GM19455 (cell line): ENCODE data around the gene SEC61A2.
A peak's percentile ranks its signal among the peaks of the same experiment; 100 is the strongest.
"Not testable (repeated sequence)": the region's sequence is repeated elsewhere in the genome, so short reads cannot be mapped to it uniquely, and the experiment has no call there.

Experiments used
- ATAC-seq: cut with Tn5 transposase; IDR thresholded peaks from one replicate; pipeline ENCODE4 v1.9.1; 2021; ENCODE audit not compliant: unreplicated experiment

Gene SEC61A2

GRCh38 chr10:12129222-12130111 lies at the start of gene SEC61A2:
TSS of gene SEC61A2 (plus strand) at chr10:12129677. CDS start at chr10:12129788, 111 bp downstream.
- ATAC-seq, result peak; percentile 91

DNA sequence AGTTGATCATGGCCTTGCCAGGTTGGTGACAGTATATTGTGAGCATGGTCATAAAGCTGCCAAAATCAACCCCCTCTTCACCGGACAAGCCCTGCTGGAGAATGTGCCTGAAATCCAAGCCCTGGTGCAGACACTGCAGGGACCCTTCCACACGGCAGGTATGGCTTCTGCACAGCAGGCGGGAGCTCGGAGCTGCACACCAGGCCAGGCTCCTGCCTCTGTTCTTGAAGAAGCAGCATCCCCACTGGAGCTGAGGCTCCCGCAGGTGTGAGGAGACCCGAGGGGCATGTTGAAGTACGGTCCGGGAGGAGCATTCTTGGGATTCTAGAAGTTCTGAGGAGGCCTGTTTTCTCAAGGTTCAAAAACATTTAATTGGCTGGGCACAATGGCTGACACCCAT lies 48.0 kb upstream of the SEC61A2 start:
- no peak for ATAC-seq

DNA sequence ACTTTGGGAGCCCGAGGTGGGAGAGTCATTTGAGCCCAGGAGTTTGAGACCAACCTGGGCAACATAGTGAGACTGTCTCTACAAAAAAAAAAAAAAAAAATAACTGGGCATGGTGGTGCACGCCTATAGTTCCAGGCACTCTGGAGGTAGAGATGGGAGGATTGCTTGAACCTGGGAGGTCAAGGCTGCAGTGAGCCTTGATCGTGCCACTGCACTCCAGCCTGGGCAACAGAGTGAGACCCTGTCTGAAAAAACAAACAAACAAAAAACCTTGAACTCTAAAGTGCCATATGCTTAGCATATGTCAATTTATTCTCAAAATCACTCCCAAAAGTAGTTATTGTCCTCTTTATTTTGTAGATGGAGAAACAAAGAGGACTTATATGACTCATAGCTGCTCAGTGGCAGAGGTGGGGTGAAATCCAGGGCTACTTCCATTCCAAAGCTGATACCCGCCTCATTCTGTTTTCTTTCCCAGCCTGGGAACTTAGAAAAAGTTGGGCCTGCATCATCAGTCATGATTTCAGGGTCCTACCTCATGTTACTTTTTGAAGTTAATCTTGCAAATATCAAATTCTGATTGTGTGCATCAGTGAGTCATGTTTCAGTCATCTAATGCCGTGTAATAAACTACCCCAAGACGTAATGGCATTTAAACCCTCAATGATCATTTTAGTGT lies 47.5 kb upstream of the SEC61A2 start:
- no peak for ATAC-seq

DNA sequence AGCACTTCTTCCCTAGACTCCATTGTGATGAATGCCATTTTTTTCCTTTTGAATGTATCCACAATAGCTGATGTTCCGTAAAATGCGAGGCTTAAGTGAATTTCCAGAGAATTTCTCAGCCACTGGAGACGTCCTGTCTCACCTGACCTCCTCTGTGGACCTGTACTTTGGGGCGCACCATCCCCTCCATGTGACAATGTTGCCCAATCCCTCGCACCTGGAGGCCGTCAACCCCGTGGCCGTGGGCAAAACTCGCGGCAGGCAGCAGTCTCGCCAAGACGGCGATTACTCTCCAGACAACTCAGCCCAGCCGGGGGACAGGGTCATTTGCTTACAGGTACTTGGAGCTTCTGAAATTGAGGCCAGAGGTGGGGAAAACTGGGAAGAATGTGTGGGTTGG lies 40.6 kb upstream of the SEC61A2 start:
- ATAC-seq, result no peak

DNA sequence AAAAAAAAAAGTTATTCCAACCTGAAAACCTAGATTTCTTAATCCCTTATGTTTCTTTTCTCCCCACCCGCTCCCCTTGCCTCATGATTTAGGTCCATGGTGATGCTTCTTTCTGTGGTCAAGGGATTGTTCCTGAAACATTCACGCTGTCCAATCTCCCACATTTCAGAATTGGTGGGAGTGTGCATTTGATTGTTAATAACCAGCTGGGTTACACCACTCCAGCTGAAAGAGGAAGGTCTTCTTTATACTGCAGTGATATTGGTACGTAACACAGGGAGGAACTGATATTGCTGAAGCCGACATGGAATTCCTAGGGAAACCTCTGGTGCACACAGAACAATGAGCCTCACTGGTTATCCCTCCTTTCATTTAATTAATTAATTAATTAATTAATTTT lies 38.1 kb upstream of the SEC61A2 start:
- ATAC-seq, result no peak

DNA sequence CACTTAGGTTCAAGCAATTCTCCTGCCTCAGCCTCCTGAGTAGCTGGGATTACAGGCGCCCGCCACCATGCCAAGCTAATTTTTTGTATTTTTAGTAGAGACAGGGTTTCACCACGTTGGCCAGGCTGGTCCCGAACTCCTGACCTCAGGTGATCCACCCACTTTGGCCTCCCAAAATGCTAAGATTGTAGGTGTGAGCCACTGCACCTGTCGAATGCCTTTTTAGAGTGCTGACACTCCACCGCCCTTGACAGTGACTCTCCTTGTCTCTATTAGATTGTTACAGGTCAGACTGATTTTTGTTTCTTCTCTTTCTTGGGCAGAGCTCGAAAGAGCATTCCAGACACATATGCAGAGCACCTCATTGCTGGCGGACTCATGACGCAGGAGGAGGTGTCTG lies 32.1 kb upstream of the SEC61A2 start:
- ATAC-seq, result not testable (repeated sequence)

DNA sequence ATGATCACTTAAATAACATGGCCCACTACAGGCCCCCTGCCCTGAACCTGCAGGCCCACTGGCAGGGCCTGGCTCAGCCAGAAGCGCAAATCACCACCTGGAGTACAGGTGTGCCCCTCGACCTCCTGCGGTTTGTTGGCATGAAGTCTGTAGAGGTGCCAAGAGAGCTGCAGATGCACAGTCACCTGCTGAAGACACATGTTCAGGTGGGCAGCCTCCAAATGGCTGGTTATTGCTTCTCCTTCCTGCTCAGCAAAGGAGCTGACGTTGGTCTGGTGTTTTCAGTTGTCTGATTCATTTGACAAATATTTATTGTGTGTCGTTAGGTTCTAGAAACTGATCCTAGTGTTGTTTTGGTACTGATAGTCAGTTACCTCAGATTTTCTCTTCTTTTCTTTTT lies 31.7 kb upstream of the SEC61A2 start:
- ATAC-seq, result no peak

- no peak for ATAC-seq
These were observed 30.5 kb upstream of the SEC61A2 start for GRCh38 chr10:12098966-12099365.

GRCh38 chr10:12103802-12104201 lies 25.7 kb upstream of the SEC61A2 start:
- no peak for ATAC-seq

GRCh38 chr10:12107781-12108180 lies 21.7 kb upstream of the SEC61A2 start:
- ATAC-seq, result no peak

DNA sequence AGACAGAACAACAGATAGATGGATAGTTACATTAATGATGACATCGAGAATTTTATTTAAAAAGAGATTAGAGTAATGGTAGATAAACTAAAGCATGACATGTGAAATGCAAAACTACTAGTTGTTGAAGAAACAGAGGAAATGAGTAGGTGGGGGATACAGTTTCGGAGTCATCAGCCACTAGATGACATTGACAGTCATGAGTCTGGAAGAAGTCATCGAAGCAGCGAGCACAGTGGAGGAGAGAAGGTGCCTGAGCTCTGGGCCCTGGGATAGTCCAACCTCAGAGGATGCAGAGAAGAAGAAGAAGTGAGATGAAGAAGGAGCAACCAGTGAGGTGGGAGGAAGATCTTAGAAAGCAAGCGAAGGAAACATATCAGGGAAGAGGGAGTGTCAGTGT lies 20.2 kb upstream of the SEC61A2 start:
- no peak for ATAC-seq

DNA sequence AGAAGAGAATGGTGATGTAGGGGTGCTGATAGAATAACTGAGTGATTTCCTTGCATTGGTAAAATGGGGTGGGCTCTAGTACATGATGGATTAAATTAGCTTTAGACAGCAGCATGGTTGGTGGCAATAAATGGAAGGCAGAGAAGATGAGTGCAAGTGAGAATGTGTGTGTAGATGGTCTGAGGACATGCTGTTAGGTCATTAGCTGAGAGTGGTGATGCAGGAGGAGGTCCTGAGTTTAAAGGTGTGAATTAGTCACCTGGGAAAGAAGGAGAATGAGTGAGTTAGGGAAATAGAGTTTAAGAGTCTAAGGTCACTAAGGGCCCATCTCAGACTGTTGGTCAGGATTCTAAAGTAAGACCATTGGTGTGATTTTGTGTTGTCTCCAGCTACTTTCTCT lies 17.9 kb upstream of the SEC61A2 start:
- no peak for ATAC-seq

- ATAC-seq, result no peak
These were observed 15.8 kb upstream of the SEC61A2 start for GRCh38 chr10:12113627-12114026.

GRCh38 chr10:12121673-12122072 lies 7.8 kb upstream of the SEC61A2 start:
- ATAC-seq, result no peak

GRCh38 chr10:12130237-12130872 lies 878 bp downstream of the SEC61A2 start:
- ATAC-seq, result peak; percentile 37

DNA sequence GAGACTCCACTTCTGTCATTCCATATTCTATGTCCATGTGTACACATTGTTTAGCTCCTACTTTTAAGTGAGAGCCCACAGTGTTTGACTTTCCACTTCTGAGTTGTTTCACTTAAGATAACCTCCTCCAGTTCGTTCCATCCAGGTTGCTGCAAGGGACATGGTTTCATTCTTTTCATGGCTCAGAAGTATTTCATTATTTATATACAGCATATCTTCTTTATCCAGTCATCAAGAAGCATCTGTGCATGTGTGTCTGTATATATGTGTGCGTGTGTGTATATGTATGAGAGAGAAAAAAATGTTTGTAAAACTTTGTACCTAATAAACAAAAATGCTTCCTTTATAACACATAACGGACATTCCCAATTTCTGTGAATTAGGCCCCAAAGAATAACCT lies 6.2 kb downstream of the SEC61A2 start:
- no peak for ATAC-seq

- ATAC-seq, result no peak
These were observed 10.6 kb downstream of the SEC61A2 start for GRCh38 chr10:12140038-12140437.

GRCh38 chr10:12144538-12144937 lies 15.1 kb downstream of the SEC61A2 start:
- ATAC-seq, result no peak

- no peak for ATAC-seq
These were observed 20.7 kb downstream of the SEC61A2 start for GRCh38 chr10:12150163-12150562.

DNA sequence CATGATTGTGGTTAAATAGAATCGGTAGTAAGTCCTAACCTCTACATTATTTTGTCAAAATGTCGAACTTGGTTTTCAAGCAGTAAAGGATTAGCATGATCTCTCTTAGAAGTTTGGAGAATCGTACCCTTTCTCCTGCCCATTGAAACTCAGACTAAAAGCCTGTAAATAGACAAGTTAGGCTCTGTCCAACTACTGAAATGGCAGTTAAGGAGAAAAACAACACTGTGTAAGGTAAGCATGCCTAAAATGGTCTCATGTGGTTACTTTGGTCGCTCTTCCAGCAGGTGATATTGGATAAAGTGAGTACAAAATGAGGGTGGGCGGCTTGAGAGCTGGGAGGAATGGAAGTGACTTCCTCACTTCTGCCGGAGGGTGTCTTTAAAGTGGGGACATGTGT lies 25.0 kb downstream of the SEC61A2 start:
- no peak for ATAC-seq

- no peak for ATAC-seq
These were observed 27.1 kb downstream of the SEC61A2 start for GRCh38 chr10:12156367-12157123.
